Measurements from ENCODE around the gene SLC38A1.

GRCh38 chr12:46267575-46267824 lies 1.3 kb downstream of the SLC38A1 start:
- TF ChIP-seq CTCF (IDR thresholded peaks at IDR 0.05; ENCODE audit: low read depth, low read length) = no peak
- TF ChIP-seq POLR2A (IDR thresholded peaks at IDR 0.05; ENCODE audit: extremely low read depth, insufficient read length) = no peak
- no peak for TF ChIP-seq MAX (IDR thresholded peaks at IDR 0.05; ENCODE audit: low read depth, low read length)

Measured in NB4 (cell line).